Nephron progenitor cell (in vitro differentiated cells): ENCODE measurements around the gene PATJ.
A peak's percentile ranks its signal among the peaks of the same experiment; 100 is the strongest.

ENCODE experiments used
- DNase-seq: peaks from one replicate; pipeline ENCODE4 v3.0.0; 2021
- H3K27ac Mint-ChIP-seq: 2 replicates; pipeline ENCODE4 v1.8.0; 2021; ENCODE audit warnings: mild to moderate bottlenecking, moderate library complexity, mixed read lengths
- H3K27me3 Mint-ChIP-seq: 2 replicates; pipeline ENCODE4 v1.8.0; 2021; ENCODE audit warnings: mild to moderate bottlenecking, low read depth, mixed read lengths; ENCODE audit not compliant: poor library complexity
- H3K36me3 Mint-ChIP-seq: 2 replicates; pipeline ENCODE4 v1.8.0; 2021; ENCODE audit warnings: low read depth, mixed read lengths
- H3K4me1 Mint-ChIP-seq: 2 replicates; pipeline ENCODE4 v1.8.0; 2021; ENCODE audit warnings: mixed read lengths
- H3K4me3 Mint-ChIP-seq: 2 replicates; pipeline ENCODE4 v1.8.0; 2021; ENCODE audit warnings: mild to moderate bottlenecking, moderate library complexity, mixed read lengths
- H3K9me3 Mint-ChIP-seq: 2 replicates; pipeline ENCODE4 v1.8.0; 2021; ENCODE audit warnings: mild to moderate bottlenecking, moderate library complexity, mixed read lengths
- TF ChIP-seq, protein P1 (sequence below): fragments of 200-600 bp; sonication (generic); IDR thresholded peaks from 2 replicates; pipeline ENCODE4 v1.5.0; 2021; ENCODE audit warnings: antibody characterized with exemption

PATJ gene

DNA sequence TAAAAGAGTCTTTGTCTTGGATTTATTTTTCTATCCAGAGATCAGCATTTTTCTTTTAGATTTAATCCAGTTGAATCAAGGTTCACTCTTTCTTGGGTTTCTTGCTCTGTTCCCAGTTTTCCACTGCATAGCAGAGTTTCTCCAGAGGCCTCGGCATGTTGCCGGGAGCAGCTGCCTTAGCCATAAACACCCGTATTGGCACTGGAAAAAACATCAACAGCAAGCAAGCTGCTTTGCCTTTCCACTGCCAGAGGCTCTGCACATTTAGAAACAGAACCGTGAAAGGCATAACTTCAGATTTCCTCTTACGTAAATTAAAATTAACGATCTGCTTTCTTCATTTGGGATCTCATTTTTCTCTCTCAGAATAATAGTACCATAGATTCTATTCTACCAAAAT lies 270.6 kb downstream of the PATJ start:
- H3K27ac Mint-ChIP-seq = no peak overlapping the region
- H3K4me3 Mint-ChIP-seq = no peak overlapping the region
- no peaks in the 10 kb centered on the region for H3K9me3 Mint-ChIP-seq
- no peak for DNase-seq
- no peaks in the 10 kb centered on the region for H3K27me3 Mint-ChIP-seq
- TF ChIP-seq, protein P1, sequence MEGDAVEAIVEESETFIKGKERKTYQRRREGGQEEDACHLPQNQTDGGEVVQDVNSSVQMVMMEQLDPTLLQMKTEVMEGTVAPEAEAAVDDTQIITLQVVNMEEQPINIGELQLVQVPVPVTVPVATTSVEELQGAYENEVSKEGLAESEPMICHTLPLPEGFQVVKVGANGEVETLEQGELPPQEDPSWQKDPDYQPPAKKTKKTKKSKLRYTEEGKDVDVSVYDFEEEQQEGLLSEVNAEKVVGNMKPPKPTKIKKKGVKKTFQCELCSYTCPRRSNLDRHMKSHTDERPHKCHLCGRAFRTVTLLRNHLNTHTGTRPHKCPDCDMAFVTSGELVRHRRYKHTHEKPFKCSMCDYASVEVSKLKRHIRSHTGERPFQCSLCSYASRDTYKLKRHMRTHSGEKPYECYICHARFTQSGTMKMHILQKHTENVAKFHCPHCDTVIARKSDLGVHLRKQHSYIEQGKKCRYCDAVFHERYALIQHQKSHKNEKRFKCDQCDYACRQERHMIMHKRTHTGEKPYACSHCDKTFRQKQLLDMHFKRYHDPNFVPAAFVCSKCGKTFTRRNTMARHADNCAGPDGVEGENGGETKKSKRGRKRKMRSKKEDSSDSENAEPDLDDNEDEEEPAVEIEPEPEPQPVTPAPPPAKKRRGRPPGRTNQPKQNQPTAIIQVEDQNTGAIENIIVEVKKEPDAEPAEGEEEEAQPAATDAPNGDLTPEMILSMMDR = no peak
- H3K4me1 Mint-ChIP-seq = peaks cover 8% of the 10 kb centered on the region
- H3K36me3 Mint-ChIP-seq = no peaks in the 10 kb centered on the region

DNA sequence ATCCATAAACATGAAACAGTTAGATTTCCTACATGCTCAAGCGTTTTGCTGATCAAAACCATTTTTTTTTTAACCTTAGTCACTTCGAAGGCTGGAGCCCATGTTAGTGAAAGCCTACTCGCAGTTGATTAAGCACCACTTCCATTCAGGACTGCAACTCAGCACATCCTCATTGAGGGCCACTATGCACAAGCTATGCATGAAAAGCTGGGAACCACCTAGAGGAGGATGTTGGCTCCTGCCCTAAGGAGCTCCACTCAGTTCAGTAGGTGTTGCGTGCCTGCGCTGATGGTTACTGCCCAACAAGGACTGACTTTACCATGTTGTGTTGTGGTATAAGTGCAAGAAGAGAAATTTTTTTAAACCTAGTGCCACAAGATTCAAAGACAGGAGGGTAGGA lies 271.0 kb downstream of the PATJ start:
- H3K27me3 Mint-ChIP-seq = no peaks in the 10 kb centered on the region
- no peaks in the 10 kb centered on the region for H3K9me3 Mint-ChIP-seq
- peaks cover 8% of the 10 kb centered on the region for H3K4me1 Mint-ChIP-seq
- H3K36me3 Mint-ChIP-seq = no peaks in the 10 kb centered on the region
- H3K27ac Mint-ChIP-seq = no peak overlapping the region
- TF ChIP-seq, protein P1 = no peak
- no peak overlapping the region for H3K4me3 Mint-ChIP-seq
- DNase-seq = no peak

DNA sequence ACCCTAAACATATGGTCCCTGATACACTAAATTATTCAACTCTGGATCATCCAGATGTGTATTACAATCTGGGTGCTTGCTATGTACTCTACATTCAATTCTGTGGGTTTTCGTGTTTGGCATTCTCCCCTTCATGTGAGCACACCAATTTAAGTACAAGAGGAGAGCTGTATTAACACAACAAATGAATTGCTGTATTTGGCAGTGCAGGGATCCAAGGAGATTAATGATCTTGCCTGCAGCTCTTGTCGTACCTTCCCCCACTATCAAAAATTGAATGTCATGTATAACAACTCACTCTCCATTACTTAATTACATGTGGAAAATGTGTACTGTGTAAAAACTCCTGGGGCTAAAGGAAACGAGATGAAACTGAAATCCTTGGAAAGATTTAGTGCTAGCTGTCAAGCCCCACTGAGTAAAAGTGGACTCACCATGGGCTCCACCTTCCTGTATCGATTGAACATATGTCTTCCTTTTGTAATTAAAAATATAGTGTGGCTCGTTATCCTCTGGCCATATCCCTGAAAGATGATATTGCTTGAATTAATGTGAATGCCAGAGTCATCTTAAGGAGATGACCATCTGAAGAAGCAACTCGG lies 280.2 kb downstream of the PATJ start:
- peaks cover 3% of the 10 kb centered on the region for H3K27me3 Mint-ChIP-seq
- H3K9me3 Mint-ChIP-seq = peaks cover under 1% of the 10 kb centered on the region
- TF ChIP-seq, protein P1 = no peak
- H3K4me1 Mint-ChIP-seq = no peaks in the 10 kb centered on the region
- no peak overlapping the region for H3K4me3 Mint-ChIP-seq
- no peaks in the 10 kb centered on the region for H3K36me3 Mint-ChIP-seq
- DNase-seq = no peak
- no peak overlapping the region for H3K27ac Mint-ChIP-seq

DNA sequence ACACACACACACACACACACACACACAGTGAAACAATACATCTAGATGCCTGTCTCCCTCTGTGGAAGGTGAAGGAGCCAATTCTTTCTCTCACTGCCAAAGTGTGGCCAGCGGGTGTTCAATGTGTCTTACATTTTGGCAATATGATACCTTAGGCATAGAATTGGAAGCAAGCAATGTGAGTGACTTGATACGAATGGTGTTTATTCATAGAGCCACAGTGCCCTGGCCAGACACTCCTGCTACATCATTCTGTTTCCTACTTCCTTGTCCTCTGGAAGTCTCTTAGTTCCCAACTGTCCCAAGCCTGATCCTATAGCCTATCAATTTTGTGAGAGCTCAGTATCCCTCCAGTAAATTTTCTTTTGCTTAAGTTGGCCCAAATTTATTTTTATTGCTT lies 282.4 kb downstream of the PATJ start:
- Mint-ChIP-seq H3K4me1 (peaks cover 2% of the 10 kb centered on the region), H3K9me3 (peaks cover 20% of the 10 kb centered on the region), H3K27me3 (no peaks in the 10 kb centered on the region), H3K36me3 (peaks cover 10% of the 10 kb centered on the region), H3K4me3 (no peak overlapping the region), H3K27ac (peak overlapping the region; percentile 89)
- TF ChIP-seq, protein P1 = no peak
- DNase-seq = no peak

DNA sequence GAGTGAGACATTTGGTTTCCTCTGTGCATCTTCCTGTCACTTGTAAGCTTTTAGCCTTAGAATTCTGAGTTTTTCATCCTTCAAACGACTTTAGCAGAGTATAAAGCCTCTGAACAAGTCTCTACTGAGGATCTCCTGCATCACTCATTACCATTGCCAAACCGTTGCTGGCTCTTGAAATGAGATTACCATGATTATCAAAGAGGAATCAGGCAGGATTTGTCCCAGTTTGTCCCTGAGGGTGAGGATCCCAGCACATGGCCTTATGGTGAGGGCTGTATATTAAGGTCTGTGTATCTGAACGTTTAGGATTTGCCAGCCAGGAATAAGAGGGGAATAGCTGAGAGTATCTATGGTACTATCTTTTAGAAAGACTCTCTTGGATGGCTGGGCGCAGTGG lies 282.9 kb downstream of the PATJ start:
- no peak overlapping the region for H3K4me3 Mint-ChIP-seq
- H3K27me3 Mint-ChIP-seq = no peaks in the 10 kb centered on the region
- H3K27ac Mint-ChIP-seq = peak overlapping the region; percentile 89
- peaks cover 10% of the 10 kb centered on the region for H3K36me3 Mint-ChIP-seq
- TF ChIP-seq, protein P1 = no peak
- no peak for DNase-seq
- peaks cover 5% of the 10 kb centered on the region for H3K4me1 Mint-ChIP-seq
- H3K9me3 Mint-ChIP-seq = peaks cover 23% of the 10 kb centered on the region

DNA sequence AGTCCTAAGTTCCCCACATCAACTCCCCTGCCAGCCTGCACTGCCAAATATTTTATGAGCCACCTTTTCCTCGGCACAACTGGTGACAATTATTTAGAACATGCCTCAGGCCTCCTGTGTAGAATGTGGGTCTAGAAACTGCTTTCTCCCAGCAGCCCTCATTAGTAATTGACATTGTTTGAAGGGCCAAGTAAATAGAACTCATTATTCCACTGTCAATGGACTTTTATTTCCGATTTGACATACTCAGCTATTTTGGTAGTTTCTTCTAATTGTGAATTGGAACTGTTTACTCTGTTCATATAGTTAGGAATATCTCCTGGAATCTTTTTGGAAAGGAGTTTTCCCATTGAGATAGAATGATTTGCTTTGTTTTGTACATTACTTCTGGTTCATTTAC lies 283.6 kb downstream of the PATJ start:
- TF ChIP-seq, protein P1 = no peak
- Mint-ChIP-seq H3K4me1 (peaks cover 5% of the 10 kb centered on the region), H3K27me3 (no peaks in the 10 kb centered on the region), H3K27ac (no peak overlapping the region), H3K4me3 (no peak overlapping the region), H3K36me3 (peaks cover 14% of the 10 kb centered on the region), H3K9me3 (peaks cover 29% of the 10 kb centered on the region)
- no peak for DNase-seq
